Suppressor macrophage (primary cell): ENCODE results near the gene TYW3.
A peak's percentile ranks its signal among the peaks of the same experiment; 100 is the strongest.
"Not testable (repeated sequence)": the region's sequence is repeated elsewhere in the genome, so short reads cannot be mapped to it uniquely, and the experiment has no call there.

Experiments used
- DNase-seq, 4 experiments: peaks; one replicate each; pipeline ENCODE4 v3.0.0-alpha.2; 2020 to 2022

The TYW3 gene

DNA sequence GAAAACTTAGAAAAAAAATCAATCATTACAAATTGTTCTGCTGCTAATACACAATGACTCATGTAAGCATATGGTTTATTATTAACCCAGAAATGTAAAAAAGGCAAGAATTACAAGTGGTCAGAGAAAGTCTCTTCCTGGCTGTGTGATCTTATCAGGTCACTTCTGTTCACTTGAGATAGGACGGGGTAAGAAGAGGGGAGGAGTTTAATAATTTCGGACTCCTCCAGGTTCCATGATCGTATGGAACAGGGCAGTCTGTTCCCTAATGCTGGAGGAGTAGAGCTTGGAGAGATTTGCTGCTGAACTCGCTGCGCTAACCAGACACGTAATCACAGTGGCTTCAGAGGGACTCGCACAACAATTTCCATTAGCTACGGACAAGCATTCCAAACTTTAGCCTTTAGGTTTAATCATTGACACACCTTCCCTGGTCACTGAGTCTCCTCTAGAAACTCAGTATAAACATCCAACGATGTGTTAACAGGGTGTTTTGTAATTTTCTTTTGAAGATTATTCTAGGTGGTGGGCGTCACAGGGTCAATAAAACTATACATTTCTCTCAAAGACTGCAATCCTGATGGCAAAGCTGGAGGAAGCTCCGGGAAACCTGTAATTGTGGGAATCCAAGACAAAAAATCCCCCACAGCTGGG is 1.4 kb upstream of the TYW3 start:
- DNase-seq = no peak

DNA sequence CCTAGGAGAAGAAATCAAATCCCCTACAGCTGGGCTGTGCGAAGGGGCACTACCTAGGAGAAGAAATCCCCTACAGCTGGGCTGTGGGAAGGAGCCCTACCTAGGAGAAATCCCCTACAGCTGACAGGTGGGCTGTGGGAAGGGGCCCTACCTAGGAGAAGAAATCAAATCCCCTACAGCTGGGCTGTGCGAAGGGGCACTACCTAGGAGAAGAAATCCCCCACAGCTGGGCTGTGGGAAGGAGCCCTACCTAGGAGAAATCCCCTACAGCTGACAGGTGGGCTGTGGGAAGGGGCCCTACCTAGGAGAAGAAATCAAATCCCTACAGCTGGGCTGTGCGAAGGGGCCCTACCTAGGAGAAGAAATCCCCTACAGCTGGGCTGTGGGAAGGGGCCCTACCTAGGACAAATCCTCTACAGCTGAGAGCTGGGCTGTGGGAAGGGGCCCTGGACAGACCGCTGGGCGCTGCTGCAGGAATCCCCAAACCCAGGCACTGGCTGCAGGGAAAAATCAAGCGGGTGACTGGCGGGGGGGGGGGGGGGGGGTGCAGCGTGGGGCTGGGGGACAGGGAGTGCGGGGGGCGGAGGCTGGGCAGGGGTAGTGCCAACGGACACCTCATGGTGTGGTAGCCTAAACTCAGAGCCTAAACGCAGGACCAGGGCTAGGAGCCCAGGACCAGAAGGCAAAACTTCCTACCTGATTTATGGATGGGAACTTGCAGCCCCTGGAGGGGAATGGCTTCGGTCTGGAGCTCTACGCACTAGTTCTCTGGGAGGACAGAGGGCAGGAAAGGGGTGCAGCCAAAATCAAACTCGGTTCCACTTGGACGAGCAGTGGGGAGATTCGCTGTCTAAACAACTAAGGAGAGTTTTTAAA is 643 bp upstream of the TYW3 start:
- DNase-seq = peak in 1 of 4 experiments; percentile 0

DNA sequence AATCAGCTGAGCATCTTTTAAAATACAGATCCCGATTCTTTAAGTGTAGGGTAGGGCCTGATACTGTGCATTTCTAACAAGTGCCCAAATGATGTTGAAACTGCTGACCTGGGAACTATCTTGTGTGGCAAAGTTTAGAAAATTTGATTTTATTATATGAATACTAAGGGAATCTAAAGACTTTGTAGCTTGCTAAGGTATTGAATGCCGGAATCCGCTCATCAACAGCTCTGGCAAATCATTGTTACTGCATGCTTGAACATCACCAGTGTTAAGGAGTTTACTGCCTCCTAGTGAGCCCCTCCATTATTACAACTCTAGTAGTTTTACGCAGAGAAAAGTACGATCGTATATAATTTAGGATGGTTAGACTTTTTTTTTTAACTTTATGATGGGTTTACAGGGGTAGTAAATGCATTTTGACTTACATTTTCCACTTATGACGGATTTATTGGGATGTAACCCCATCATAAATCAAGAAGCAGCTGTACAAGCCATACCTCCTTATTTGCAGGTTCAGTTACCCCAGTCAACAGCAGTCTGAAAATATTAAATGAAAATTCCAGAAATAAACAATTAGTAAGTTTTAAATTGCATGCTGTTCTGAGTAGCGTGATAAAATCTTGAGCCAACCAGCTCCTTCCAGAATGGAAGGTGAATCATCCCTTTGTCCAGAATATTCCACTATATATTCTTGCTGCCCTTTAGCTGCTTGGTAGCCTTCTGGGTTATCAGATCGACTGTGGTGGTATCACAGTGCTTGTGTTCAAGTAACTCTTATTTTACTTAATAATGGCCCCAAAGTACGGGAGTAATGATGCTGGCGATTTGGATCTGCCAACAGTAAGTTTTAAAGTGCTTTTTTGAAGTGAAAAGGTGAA is 892 bp downstream of the TYW3 start:
- DNase-seq = peak; percentile 69 to 86 (median 76)

DNA sequence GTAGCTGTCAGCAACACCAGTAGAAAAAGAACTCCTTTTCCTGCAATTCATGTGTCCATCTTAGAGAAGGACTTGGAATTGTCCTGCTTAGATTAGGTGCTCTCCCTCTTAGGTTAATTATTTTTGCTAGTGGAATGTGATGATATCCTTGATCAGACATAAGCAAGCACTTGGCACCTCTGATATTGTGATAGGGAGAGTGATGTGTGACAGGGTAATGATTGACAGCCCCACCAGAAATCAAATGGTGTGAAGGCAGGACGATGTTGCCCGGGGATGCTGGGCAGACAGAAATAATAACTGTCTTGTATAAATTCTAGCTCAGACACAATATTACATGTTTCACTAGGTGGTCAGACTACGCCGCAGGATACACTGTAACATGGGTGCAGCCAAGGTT is 4.4 kb downstream of the TYW3 start:
- DNase-seq = no peak

DNA sequence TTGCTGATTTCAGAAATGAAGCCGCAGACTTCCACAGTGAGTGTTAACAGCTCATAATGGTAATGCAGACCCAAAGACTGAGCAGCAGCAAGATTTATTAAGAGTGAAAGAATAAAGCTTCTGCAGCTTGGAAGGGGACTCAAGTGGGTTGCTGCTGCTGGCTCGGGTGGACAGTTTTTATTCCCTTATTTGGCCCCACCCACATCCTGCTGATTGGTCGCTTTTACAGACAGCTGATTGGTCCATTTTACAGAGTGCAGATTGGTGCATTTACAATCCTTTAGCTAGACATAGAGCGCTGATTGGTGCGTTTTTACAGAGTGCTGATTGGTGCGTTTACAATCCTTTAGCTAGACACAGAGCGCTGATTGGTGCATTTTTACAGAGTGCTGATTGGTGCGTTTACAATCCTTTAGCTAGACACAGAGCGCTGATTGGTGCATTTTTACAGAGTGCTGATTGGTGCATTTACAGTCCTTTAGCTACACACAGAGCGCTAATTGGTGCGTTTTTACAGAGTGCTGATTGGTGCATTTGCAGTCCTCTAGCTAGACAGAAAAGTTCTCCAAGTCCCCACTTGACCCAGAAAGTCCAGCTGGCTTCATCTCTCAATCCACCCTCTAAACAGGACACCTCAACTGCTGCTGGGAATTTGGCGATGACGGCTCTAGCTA is 7.5 kb downstream of the TYW3 start:
- DNase-seq = not testable (repeated sequence)

DNA sequence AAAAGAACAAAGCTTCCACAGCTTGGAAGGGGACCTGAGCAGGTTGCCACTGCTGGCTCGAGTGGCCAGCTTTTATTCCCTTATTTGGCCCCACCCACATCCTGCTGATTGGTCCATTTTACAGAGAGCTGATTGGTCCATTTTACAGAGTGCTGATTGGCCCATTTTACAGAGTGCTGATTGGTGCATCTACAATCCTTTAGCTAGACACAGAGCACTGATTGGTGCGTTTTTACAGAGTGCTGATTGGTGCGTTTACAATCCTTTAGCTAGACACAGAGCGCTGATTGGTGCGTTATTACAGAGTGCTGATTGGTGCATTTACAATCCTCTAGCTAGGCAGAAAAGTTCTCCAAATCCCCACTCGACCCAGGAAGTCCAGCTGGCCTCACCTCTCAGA is 12.3 kb downstream of the TYW3 start:
- DNase-seq = not testable (repeated sequence)

DNA sequence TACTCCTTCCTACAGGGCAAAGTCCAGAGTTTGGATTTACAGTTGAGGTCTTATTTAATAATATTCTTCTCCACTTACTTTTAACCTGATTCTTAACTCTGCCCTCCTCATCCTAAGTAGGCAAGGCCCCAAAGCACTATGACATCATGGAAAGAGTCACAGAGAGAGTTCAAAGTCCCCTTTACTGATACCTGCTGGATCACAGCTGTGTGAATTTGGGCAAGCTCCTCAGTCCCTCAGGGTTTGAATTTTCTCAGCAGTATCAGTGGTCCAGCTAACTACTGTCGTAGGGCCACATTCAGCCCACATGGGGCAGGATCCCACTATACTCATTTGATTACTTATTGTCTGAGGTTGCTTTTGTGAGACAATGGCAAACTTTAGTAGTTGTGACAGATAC is 16.0 kb downstream of the TYW3 start:
- DNase-seq = no peak

DNA sequence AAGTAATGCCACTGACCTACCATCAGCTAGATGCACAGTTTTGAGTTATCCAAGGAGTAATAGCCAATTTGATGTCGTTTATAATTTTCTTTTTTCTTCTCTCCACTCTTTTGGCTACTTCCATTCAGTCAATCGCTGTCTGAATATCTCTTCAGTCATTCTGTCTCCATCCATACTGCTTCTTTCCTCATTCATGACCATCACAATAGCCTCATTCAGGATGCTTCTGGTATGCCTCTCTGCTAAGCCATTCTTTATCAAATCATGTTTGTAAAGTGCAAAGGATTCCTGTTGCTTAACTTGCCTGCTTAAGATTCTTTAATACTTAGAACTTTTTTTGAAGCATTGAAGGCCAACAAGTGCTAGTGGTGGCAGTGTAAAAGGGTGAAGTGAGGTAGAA is 20.2 kb downstream of the TYW3 start:
- DNase-seq = no peak

DNA sequence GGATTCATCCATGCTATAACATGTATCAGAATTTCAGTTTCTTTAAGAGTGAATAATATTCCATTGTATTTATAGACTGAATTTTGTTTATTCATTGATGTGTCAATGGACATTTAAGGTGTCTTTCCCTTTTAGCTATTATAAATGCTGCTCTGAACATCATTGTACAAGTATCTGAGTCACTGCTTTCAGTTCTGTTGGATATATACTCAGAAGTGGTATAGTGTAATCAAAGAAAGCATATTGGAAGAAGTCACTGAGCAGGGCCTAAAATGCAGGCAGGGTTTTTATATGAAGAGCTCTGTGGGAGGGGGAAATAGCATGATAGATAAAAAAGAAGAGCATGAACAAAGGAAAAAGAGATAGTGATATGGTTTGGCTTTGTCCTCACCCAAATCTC is 22.5 kb downstream of the TYW3 start:
- DNase-seq = no peak

DNA sequence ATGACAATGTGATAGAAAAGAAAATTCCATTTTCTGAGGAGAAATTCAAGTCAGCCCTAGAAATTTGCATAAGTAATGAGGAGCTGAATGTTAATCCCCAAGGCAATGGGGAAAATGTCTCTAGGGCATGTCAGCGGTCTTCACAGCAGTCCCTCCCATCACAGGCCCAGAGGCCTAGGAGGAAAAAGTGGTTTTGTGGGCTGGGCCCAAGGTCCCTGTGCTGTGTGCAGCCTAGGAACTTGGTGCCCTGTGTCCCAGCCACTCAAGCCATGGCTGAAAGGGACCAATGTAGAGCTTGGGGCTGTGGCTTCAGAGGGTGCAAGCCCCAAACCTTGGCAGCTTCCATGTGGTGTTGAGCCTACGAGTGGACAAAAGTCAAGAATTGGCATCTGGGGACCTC is 23.7 kb downstream of the TYW3 start:
- not testable (repeated sequence) for DNase-seq

DNA sequence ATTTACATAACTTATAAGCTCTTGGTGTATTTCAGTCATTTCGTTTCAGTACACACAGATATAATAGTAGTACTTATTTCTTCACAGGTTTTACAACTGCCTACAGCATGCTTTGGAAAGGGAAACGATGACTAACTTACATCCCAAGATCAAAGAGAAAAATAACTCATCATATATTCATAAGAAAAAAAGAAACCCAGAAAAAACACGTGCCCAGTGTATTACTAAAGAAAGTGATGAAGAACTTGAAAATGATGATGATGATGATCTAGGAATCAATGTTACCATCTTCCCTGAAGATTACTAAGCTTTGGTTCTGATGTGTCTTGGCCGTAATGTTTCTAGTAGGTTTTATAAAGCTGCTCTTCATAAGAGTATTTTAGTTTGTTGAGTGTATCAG is 30.9 kb downstream of the TYW3 start:
- DNase-seq = no peak

DNA sequence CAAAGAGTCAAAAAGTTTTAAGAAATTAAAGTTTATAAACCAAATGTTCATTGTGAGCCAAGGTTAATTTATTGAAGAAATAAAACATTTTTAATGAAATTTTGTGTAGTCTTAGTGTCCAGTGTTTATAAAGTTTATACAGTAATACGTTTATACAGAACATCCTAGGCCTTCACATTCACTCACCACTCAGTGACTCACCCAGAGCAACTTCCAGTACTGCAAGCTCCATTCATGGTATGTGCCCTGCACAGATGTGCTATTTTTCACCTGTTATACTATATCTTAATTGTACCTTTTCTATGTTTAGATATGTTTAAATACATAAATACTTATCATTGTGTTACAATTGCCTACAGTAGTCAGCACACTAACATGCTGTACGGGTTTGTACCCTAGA is 33.6 kb downstream of the TYW3 start:
- no peak for DNase-seq

DNA sequence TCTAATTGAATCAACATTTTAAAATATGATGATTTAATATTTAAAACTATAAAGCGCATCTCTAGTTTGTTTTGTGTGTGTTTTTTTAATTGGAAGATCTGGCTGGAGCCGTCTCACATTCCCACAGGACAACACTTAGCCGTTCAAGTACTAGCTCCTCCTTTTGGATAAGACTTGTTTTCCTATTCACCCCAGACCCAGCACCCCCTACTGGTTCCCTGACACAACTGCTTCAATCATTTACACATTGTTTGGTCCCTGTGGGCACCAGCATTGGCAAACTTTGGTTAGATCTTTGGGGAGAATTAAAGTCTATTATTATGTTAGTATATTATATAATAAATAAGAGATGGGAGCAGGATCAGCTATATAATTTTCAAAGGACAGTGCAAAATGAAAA is 34.5 kb downstream of the TYW3 start:
- DNase-seq = peak in 3 of 4 experiments; percentile 14 to 28 (median 14)

DNA sequence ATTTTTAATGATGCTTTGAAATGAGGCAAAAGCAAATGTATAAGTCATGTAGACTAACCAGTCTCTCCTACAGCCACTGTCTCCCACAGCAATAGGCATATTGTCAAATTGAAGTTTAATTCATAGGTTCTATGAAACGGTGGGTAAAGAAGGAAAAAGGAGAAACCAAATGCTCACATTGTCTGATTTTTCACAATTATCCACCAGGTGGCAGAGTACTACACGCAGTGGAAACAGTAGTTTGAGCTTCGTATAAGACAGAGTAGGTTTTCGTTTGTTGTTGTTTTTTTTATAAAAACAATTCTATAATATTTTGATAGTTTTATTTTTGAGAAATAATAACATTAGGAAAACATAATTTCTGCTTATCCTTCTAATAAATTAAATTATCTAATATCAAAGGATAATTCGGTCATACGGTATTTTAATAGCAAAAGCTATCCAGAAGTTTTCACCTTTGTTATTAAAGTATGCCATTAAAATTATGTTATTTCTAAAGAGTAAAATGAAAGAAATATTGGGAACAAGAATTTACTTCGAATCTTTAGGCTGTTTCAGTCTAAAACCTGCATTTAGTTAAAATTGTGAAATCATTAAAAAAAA is 39.1 kb downstream of the TYW3 start:
- DNase-seq = peak; percentile 52 to 72 (median 62)

DNA sequence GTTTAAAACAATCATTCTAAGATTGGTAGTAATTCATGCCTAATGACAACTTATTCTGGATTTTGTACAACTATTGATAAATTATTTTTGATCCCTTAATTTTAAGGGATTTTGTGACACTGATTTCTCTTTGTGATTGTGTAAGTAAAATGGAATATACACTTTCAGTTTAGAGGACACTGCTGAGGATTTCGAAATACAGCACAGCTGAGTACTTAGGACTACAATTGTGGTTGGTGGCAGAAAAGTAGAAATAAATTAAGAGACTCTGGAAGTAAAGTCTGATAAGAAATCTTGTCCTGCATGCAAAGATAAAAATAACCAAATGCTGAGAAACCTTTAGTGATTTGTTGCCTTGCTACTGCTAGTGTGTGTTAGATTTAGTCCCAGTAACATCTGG is 40.0 kb downstream of the TYW3 start:
- peak in 2 of 4 experiments; percentile 1 to 19 for DNase-seq

DNA sequence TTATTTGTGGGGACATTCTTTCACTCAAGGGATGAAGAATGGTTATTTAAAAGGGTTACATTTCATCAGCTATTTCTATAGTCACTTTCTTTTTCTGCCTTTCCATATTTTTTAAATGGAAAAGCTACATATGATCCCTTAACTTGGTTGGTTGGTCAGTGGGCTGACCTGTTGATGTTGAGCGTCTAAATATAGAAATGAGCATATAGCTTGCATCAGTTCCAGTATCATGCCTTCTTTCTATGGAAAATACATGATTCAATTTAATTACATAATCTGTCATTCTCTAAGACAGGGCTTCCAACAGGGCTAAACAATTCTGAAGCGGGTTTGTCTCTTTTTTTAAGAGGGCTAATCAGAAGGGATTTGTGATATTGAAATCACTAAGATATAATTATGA is 40.6 kb downstream of the TYW3 start:
- DNase-seq = no peak

DNA sequence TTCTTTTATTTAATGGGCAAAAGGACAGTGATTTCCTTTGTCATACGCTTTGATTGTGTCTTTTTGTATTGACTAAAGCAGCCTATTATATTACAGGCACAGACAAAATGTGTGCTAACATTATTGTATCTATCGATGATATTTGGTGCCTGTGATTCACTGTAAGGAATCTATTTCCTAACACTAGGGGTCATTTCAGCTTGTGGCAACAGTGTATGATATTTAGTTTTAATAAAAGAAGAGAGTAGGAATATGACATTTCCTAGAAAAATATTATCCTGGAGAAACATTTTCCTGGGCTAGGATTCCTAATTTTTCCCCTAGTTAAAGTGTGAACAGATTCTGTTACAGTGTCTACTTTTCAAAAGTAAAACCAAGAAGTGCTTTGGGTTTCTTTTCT is 42.8 kb downstream of the TYW3 start:
- DNase-seq = no peak

DNA sequence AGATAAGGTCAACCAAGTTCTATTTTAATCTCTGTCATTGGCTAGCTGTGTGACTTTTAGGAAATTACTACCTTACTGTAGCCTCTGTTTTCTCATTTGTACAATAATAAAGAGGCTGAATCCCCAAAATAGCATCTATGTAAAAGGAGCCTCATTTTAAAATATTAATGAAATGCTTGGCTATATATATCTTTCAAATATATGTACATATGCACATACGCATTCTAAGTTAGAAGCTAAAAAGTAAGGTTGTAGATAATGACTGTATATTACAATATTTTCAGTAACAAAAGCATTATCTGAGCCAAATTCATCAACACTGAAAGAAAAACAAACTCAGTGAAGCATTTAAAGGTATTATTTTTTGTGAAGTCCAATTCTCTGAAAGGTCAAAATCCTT is 44.6 kb downstream of the TYW3 start:
- no peak for DNase-seq

DNA sequence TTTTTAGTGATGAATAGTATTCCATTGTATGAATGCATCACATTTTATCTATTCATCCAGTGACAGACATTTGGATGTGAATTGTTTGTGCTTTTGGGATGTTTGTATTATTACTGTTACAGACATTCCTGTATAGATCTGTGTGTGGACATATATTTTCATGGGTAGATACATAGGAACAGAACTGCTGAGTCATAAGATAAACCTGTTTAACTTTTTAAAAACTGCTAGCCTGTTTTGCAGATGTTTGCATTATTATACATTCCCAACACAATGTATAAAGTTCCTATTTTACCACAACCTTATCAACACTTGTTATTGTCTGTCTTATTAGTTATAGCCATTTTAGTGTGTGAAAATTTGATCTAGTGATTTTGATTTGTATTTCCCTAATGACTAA is 46.8 kb downstream of the TYW3 start:
- DNase-seq = no peak

DNA sequence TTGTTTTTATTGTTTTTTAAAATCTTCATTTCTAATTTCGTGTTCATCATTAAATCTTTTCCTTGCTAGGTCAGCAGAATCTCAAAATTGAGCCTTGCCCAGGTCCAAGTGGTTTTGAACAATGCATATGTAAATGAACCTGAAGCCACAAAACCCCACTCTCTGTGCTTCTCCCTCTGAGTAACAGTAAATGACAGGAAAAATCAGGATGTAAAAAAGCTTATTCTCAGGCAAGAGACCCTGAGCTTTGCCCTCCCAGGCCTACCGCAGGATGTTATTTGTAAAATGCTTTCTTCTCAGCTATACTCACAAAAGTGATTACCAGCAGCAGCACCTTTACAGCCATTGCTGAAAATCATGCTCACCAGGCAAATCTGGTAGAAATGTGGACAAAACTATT is 47.6 kb downstream of the TYW3 start:
- DNase-seq = no peak

DNA sequence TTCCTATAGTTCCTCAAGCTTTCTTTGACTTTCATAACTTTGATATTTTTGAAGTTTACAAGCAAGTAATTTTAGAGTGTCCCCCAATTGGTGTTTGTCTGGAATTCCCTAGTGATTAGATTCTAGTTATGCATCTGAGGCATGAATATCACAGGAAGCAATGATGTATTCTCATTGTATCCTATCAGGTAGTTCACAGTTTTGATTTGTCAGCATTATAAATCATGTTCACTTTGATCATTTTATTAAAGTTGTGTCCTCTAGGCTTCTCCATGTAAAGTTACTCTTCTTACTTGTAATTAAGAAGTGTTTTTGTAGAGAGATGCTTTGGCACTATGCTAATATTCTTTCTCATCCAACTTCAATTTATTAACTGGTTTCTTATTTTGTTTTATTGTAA is 53.0 kb downstream of the TYW3 start:
- no peak for DNase-seq

DNA sequence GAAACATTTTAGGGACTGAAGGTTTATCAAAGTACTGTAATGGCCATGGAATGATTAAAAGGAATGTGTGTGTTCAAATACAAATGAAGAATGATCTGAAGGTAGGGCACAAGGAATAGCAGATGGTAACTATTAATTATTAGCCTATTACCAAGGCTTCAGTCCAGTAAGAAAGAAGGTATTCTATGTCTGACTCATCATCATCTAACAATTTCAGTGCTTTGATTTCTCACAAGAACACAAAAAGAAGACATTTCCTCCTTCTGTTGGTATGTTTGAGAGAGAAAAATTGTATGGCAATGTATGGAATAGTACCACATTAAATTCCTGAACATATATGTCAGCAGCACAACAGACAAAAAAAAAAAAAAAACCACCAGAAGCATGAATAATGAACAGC is 57.5 kb downstream of the TYW3 start:
- no peak for DNase-seq
